WTC11 (cell line): ENCODE results near the gene BGN. TPM values are rescaled to one million over a fixed set of nuclear protein-coding genes. Genes with fewer than 3 reads are reported as not detected.

Experiments
- ATAC-seq: fragments of 200-7000 bp; cut with Tn5 transposase; 2 replicates; pipeline ENCODE4 v1.10.0; 2021; ENCODE audit warnings: mild to moderate bottlenecking, moderate library complexity
- CTCF ChIA-PET: fragments of 300-600 bp; sonication (Branson Sonifier 250); formaldehyde crosslinking; loops from one replicate; lab custom pipeline; 2021; ENCODE audit warnings: antibody characterized with exemption; lab: Charles Lee
- POLR2A ChIA-PET: fragments of 350-600 bp; sonication (Branson Sonifier 250); formaldehyde crosslinking; loops from one replicate; lab custom pipeline; 2021; ENCODE audit warnings: antibody characterized with exemption; lab: Charles Lee
- DNase-seq: peaks from one replicate; pipeline ENCODE4 v3.0.0; 2021; ENCODE audit warnings: low spot score
- H3K27ac Mint-ChIP-seq: 2 replicates; pipeline ENCODE4 v1.8.0; 2021; ENCODE audit warnings: mixed read lengths
- H3K27me3 Mint-ChIP-seq: 2 replicates; pipeline ENCODE4 v1.8.0; 2021; ENCODE audit warnings: low read depth, mild to moderate bottlenecking, moderate library complexity, mixed read lengths
- H3K36me3 Mint-ChIP-seq: 2 replicates; pipeline ENCODE4 v1.8.0; 2021; ENCODE audit warnings: mixed read lengths
- H3K4me1 Mint-ChIP-seq: 2 replicates; pipeline ENCODE4 v1.8.0; 2022; ENCODE audit warnings: mixed read lengths
- H3K4me3 Mint-ChIP-seq: 2 replicates; pipeline ENCODE4 v1.8.0; 2021; ENCODE audit warnings: mild to moderate bottlenecking, moderate library complexity, mixed read lengths
- H3K9me3 Mint-ChIP-seq: 2 replicates; pipeline ENCODE4 v1.8.0; 2021; ENCODE audit warnings: mixed read lengths
- ARID4B ChIP-seq: sonication (generic); formaldehyde crosslinking; IDR thresholded peaks from 2 replicates; pipeline ENCODE4 v1.8.0; 2023; ENCODE audit warnings: missing genetic modification reagents, mild to moderate bottlenecking, borderline replicate concordance
- CBFB ChIP-seq: sonication (generic); formaldehyde crosslinking; IDR thresholded peaks from 2 replicates; pipeline ENCODE4 v1.8.1; 2022; ENCODE audit warnings: mild to moderate bottlenecking, low read depth, missing genetic modification reagents
- FOXJ3 ChIP-seq: sonication (generic); formaldehyde crosslinking; IDR thresholded peaks from 2 replicates; pipeline ENCODE4 v1.9.0; 2021; ENCODE audit warnings: missing genetic modification reagents, mild to moderate bottlenecking, borderline replicate concordance
- FOXK1 ChIP-seq: sonication (generic); formaldehyde crosslinking; IDR thresholded peaks from 2 replicates; pipeline ENCODE4 v1.8.0; 2022; ENCODE audit warnings: mild to moderate bottlenecking, moderate library complexity, missing genetic modification reagents
- GABPB1 ChIP-seq: sonication (generic); formaldehyde crosslinking; IDR thresholded peaks from 2 replicates; pipeline ENCODE4 v1.8.1; 2023; ENCODE audit warnings: mild to moderate bottlenecking, missing genetic modification reagents
- IRF1 ChIP-seq: sonication (generic); formaldehyde crosslinking; IDR thresholded peaks from 2 replicates; pipeline ENCODE4 v1.8.0; 2023; ENCODE audit warnings: missing genetic modification reagents
- KAT7 ChIP-seq: sonication (generic); formaldehyde crosslinking; IDR thresholded peaks from 2 replicates; pipeline ENCODE4 v1.8.1; 2023; ENCODE audit warnings: missing genetic modification reagents, mild to moderate bottlenecking, borderline replicate concordance
- NR3C1 ChIP-seq: sonication (generic); formaldehyde crosslinking; conservative IDR thresholded peaks from 2 replicates; pipeline ENCODE4 v1.8.1; 2023; ENCODE audit warnings: low read depth, mild to moderate bottlenecking, missing genetic modification reagents
- PRRX2 ChIP-seq: fragments of 250-450 bp; sonication (Bioruptor Pico); IDR thresholded peaks from 2 replicates; pipeline ENCODE4 v1.8.0; 2021; ENCODE audit warnings: mild to moderate bottlenecking
- TEAD1 ChIP-seq: sonication (generic); formaldehyde crosslinking; IDR thresholded peaks from 2 replicates; pipeline ENCODE4 v1.8.0; 2022; ENCODE audit warnings: mild to moderate bottlenecking, missing genetic modification reagents
- USF2 ChIP-seq: sonication (generic); formaldehyde crosslinking; IDR thresholded peaks from 2 replicates; pipeline ENCODE4 v1.8.1; 2023; ENCODE audit warnings: mild to moderate bottlenecking, missing genetic modification reagents, moderate library complexity
- ZBTB21 ChIP-seq: sonication (generic); formaldehyde crosslinking; IDR thresholded peaks from 2 replicates; pipeline ENCODE4 v1.8.1; 2023; ENCODE audit warnings: mild to moderate bottlenecking, missing genetic modification reagents, borderline replicate concordance
- ZNF138 ChIP-seq: sonication (generic); formaldehyde crosslinking; conservative IDR thresholded peaks from 2 replicates; pipeline ENCODE4 v1.8.1; 2022; ENCODE audit warnings: mild to moderate bottlenecking, moderate library complexity, missing genetic modification reagents
- ZNF281 ChIP-seq: sonication (generic); formaldehyde crosslinking; IDR thresholded peaks from 2 replicates; pipeline ENCODE4 v1.8.0; 2023; ENCODE audit warnings: mild to moderate bottlenecking, missing genetic modification reagents
- ZNF416 ChIP-seq: fragments of 250-450 bp; sonication (Bioruptor Pico); IDR thresholded peaks from 2 replicates; pipeline ENCODE4 v1.9.0; 2021; ENCODE audit warnings: mild to moderate bottlenecking, inconsistent platforms
- ZNF425 ChIP-seq: fragments of 250-450 bp; sonication (Bioruptor Pico); conservative IDR thresholded peaks from 2 replicates; pipeline ENCODE4 v1.9.0; 2021; ENCODE audit warnings: mild to moderate bottlenecking
- total RNA-seq: library from RNA; stranded (reverse); gene quantifications from 3 replicates; pipeline ENCODE4 v1.2.3, GENCODE V29; 2021
- TF ChIP-seq, protein P1 (sequence below): fragments of 250-450 bp; sonication (Bioruptor Pico); IDR thresholded peaks from 2 replicates; pipeline ENCODE4 v1.9.0; 2021; ENCODE audit warnings: moderate library complexity, mild to moderate bottlenecking, inconsistent platforms, borderline replicate concordance
- TF ChIP-seq, protein P2 (sequence below): sonication (generic); formaldehyde crosslinking; IDR thresholded peaks from 2 replicates; pipeline ENCODE4 v1.8.1; 2022; ENCODE audit warnings: low read depth, missing genetic modification reagents, borderline replicate concordance

The BGN gene
- total RNA-seq, 1 experiment from 2014 or later, result 1.8 TPM

DNA sequence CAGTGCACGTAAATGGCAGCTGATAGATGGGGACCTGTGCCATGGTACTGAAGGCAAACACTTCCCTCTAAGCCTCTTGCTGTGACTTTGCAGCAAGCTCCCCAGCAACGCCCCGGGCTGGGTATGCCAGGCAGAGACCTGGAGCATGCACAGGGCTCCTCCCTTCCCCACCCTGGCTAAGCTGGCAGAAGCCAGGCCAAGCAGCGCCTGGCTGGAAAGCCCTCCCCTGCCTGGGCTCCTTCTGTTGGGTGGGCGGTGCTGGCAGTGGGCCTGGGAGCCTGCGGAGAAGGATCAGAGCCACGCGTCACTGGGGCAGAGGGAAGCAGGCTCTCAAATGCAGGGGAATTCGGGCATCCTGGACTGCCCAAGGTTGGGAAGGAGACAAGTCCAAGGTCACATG, 26.3 kb downstream of the BGN start:
- H3K36me3 Mint-ChIP-seq, result no peaks in the 10 kb centered on the region
- ATAC-seq (no peak), DNase-seq (no peak)
- ChIA-PET CTCF (interaction anchor here (0.9 to 2.0 kb wide), 4 partner anchors 8 to 60 kb away, joined by 3 to 8 read pairs (median 4); no protein-coding TSS in a partner anchor), POLR2A (no interaction called here)
- H3K27me3 Mint-ChIP-seq, result peaks cover 31% of the 10 kb centered on the region
- 0 out of 2 replicates have a peak, but pooled peaks cover 3% of the 10 kb centered on the region for H3K4me1 Mint-ChIP-seq
- no peak overlapping the region for H3K4me3 Mint-ChIP-seq
- H3K27ac Mint-ChIP-seq, result no peak overlapping the region
- H3K9me3 Mint-ChIP-seq, result no peaks in the 10 kb centered on the region
- no peak for TF ChIP-seq NR3C1 (CRISPR knock-in tag)
- no peak for TF ChIP-seq ZNF416
- no peak for TF ChIP-seq ARID4B (CRISPR knock-in tag)
- TF ChIP-seq FOXJ3 (CRISPR knock-in tag), result no peak
- TF ChIP-seq IRF1, result no peak
- no peak for TF ChIP-seq TEAD1
- TF ChIP-seq, protein P1, sequence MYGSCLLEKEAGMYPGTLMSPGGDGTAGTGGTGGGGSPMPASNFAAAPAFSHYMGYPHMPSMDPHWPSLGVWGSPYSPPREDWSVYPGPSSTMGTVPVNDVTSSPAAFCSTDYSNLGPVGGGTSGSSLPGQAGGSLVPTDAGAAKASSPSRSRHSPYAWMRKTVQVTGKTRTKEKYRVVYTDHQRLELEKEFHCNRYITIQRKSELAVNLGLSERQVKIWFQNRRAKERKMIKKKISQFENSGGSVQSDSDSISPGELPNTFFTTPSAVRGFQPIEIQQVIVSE (CRISPR knock-in tag), result no peak
- no peak for TF ChIP-seq CBFB (CRISPR knock-in tag)
- TF ChIP-seq, protein P2, sequence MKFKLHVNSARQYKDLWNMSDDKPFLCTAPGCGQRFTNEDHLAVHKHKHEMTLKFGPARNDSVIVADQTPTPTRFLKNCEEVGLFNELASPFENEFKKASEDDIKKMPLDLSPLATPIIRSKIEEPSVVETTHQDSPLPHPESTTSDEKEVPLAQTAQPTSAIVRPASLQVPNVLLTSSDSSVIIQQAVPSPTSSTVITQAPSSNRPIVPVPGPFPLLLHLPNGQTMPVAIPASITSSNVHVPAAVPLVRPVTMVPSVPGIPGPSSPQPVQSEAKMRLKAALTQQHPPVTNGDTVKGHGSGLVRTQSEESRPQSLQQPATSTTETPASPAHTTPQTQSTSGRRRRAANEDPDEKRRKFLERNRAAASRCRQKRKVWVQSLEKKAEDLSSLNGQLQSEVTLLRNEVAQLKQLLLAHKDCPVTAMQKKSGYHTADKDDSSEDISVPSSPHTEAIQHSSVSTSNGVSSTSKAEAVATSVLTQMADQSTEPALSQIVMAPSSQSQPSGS (CRISPR knock-in tag), result no peak
- TF ChIP-seq USF2 (CRISPR knock-in tag), result no peak
- TF ChIP-seq ZBTB21 (CRISPR knock-in tag), result no peak
- no peak for TF ChIP-seq PRRX2 (CRISPR knock-in tag)
- no peak for TF ChIP-seq ZNF138
- TF ChIP-seq ZNF425 (CRISPR knock-in tag), result no peak
- no peak for TF ChIP-seq GABPB1
- TF ChIP-seq KAT7 (CRISPR knock-in tag), result no peak
- no peak for TF ChIP-seq ZNF281
- no peak for TF ChIP-seq FOXK1 (CRISPR knock-in tag)
